ENCODE data around the gene KIRREL3.

Gene KIRREL3

DNA sequence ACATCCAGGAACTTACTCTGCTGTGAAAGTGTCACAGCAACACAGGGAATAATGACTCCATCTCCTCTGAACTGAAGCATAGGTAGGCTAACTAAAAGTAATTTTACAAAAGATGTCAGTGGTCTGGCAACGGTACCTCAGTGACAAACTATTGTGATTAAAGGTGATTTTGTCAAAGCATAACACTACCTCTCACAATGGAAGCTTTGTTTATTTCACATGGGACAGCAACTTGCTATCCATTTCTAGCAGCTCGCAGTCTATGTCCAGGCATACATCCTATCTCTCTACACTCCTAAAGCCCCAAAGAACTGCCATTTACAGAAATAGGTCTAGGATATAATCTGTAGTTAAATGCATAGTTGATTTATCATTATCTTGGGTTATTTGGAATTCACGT lies 163.0 kb downstream of the KIRREL3 start:
- FAIRE-seq = no peak

DNA sequence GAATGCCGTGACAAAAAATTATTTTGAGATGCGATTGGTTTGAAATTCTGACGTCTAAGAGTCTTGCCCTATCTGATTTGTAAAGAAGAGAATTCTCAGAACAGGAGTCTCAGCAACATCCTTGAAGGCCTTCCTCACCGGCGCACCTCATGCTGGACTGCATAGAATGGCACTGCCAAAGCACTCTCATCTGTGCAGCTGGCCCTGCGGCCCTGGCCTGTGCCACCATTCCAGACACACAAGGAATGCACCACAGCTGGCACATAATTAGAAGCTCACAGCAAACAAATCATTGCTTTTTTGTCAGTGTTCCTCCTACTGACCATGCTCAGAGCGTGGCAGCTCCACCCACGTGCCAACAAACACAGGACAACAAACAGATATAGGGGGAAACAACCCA lies 166.0 kb downstream of the KIRREL3 start:
- DNase-seq (ENCODE audit: low spot score) (no peak), FAIRE-seq (no peak)

More for the DNA sequence above, 163.0 kb downstream of the KIRREL3 start:
- DNase-seq (ENCODE audit: low spot score) = no peak

DNA sequence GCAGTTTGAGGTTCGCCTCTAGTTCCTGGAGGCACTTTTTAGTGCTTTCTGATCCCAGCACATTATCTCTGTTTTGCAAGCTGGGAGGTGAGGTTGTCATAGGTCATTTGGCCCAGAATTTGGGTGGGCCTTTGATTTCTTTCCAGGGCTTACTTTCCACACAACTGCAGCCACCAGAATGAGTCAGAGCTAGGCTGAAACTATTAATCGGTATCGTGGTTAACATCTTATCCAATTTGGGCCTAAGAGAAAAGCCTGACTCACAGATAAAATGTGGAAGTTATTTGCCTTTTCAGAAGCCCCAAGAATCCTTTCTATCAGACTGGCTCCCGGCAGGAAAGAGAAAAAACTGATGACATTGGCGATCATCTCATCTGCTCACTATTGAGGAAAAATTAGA lies 166.4 kb downstream of the KIRREL3 start:
- DNase-seq (ENCODE audit: low spot score) = peak; percentile 73

GRCh38 chr11:126833065-126833464 lies 167.5 kb downstream of the KIRREL3 start:
- DNase-seq (ENCODE audit: low spot score) (no peak), FAIRE-seq (no peak)

More for the DNA sequence above, 166.4 kb downstream of the KIRREL3 start:
- peak; percentile 95 for FAIRE-seq

- DNase-seq (ENCODE audit: low spot score) (no peak), FAIRE-seq (no peak)
These were observed 168.2 kb downstream of the KIRREL3 start for GRCh38 chr11:126832387-126832786.

GRCh38 chr11:126830216-126830806 lies 170.3 kb downstream of the KIRREL3 start:
- FAIRE-seq = no peak

GRCh38 chr11:126829716-126830115 lies 170.9 kb downstream of the KIRREL3 start:
- no peak for FAIRE-seq
- no peak for DNase-seq (ENCODE audit: low spot score)

More at GRCh38 chr11:126830216-126830806, 170.3 kb downstream of the KIRREL3 start:
- DNase-seq (ENCODE audit: low spot score) = no peak

DNA sequence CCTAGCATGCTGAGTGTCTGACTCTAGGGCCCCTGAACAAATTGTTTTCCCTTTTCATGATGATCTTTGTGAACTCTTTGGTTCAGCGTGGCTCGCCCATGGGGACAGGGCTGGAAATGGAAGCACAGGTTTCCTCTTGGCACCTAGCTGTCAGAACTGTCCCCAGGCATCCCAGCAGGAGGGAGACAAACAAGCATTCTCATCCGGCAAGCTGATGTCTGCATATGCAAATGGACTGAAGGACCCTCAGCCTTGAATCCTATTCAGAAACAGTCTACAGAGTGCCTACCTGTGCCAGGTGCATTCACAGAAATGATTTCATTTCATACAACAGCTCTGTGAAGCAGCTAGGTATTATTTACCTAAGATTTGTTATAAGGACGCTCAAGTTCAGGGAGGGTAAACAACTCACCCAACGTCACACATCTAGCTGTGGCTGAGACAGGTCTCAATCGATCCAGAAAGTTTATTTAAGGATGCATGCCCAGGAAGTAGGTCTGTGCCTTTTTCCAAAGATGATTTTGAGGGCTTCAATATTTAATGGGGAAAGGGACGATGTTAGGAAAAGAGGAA lies 176.4 kb downstream of the KIRREL3 start:
- FAIRE-seq (no peak), DNase-seq (ENCODE audit: low spot score) (no peak)

DNA sequence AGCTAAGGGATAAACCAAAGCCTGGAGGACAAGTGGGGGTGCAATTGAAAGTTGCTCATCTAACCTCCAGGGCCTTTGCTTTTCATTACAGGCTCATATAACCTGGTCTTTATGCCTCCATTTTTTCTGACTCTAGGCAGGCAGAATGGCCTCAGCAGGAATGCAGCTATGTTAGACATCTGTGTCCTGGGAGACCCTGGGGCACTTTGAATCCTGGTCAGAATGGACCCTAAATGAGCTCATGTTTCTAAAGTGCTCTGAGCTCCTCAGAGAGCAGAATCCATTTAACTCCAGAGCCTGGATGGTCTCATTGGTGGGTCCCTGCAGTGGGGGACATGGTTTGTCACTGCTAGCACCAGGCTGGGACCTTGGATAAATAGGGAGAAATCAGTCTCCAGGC lies 177.3 kb downstream of the KIRREL3 start:
- DNase-seq (ENCODE audit: low spot score) (no peak), FAIRE-seq (no peak)

GRCh38 chr11:126821827-126822226 lies 178.7 kb downstream of the KIRREL3 start:
- no peak for FAIRE-seq
- no peak for DNase-seq (ENCODE audit: low spot score)

DNA sequence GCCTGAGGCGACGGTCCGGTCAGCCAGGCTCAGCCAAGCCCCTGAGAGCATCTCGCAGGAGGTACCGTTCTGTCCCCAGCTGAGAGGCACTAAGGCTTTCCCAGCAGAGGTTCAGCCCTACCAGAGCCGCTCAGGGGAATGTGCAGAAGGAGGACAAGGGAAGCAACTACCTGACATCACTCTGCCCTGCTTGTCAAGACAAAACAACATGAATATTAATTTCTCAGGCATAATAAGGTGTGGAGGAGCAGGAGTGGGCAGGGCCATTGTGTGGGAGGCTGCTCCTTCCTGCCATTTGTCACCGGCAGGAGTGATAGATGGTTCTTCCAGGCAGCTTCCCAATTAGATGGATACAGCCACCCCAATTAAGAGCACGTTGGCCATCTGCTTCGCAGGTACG lies 181.4 kb downstream of the KIRREL3 start:
- FAIRE-seq = no peak
- no peak for DNase-seq (ENCODE audit: low spot score)

GRCh38 chr11:126817523-126818450 lies 182.8 kb downstream of the KIRREL3 start:
- DNase-seq (ENCODE audit: low spot score) = no peak
- no peak for FAIRE-seq

DNA sequence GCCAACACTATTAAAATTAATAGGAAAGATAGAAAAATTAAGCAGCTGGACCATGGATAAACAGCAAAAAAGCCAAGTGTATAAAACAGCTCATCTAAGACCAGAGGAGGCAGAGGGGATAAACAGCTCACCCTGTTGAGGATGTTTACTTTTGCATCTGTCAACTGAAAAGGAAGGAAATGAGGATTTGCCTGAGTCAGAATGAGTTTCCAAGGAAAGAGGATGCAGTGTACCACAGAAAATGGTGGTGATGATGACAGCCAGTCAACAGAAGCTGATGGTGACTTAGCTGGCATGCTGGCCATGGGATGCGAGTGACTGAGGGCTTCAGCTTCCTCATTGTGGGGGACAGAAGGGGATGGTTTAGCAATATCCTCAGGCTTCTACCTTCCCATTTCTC lies 183.5 kb downstream of the KIRREL3 start:
- peak; percentile 25 for DNase-seq (ENCODE audit: low spot score)
- no peak for FAIRE-seq

DNA sequence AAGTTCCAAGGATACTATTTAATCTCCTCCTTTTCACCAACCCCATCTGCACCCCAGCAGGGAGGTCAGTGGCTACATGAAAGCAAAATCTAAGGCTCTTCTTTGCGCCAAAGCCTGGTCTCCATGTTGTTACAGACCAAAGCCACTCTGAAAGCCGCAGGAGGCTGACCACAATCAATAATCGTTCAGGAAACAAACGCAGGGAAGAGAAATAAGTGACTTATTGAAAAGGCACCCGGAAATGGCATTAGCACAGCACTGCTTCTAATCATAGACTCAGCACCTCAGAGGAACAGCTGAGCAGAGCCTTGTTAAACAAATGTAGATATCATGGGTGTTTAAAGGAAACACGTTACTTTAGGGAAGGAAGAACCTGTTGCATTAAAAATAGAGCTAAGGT lies 183.9 kb downstream of the KIRREL3 start:
- DNase-seq (ENCODE audit: low spot score) (no peak), FAIRE-seq (no peak)

- peak; percentile 62 for DNase-seq (ENCODE audit: low spot score)
- FAIRE-seq = no peak
These were observed 185.5 kb downstream of the KIRREL3 start for GRCh38 chr11:126815111-126815510.

DNA sequence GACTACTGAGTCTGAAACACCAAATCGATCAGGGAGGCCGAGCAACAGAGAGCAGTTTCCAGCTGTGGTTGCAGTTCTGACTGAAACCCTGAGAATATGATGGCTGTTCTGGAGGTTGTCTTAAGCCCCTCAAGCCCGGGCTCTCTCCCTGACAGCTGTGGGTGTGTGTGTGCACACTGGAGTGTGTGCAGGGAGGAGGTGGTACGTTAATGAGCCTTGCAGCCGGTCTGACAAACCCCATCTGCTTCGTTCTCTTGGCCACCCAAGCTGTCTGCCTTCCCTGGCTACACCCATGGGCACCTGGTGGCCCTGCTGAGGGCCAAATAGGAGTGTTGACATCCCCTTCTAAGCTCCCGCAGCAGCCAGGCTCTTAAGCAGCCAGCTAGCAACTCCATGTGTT lies 189.8 kb downstream of the KIRREL3 start:
- no peak for FAIRE-seq
- no peak for DNase-seq (ENCODE audit: low spot score)

DNA sequence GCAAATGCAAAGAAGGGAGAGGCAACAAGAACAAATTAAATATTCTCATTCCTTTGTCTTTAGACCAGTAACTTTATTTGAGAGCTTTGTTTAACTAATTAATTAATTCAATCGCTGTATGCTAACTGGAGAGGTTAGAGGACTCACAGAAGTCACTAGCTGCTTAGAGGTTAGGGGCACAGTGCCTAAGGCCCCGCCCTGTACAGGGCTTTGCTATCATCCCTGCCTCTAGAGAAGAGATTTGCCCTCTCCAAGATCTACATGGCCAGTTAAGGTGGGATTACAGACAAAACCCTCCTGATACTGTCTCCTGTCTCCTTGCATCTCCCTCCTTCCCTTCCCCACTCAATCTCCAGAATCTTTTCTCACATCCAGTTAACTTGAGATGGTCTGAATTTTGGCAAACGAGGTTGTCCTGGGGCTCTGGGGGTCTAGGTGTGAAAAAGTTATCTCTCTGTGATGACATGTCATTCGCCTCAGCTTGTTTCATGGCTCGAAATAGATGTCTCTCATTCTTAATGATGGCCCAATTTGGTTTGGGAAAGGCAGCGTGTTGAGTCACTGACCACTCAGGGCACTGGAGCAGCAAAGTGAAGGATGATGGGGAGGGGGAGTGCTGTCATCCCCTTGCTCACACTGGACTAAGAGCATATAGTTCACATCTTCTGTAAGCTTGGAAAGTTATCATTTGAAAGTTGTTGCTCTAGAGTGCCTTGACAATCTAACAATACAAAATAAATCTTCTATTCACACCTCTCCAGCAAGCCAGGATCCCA lies 190.9 kb downstream of the KIRREL3 start:
- DNase-seq (ENCODE audit: low spot score) (no peak), FAIRE-seq (no peak)

- DNase-seq (ENCODE audit: low spot score) (no peak), FAIRE-seq (no peak)
These were observed 191.7 kb downstream of the KIRREL3 start for GRCh38 chr11:126808836-126809235.

DNA sequence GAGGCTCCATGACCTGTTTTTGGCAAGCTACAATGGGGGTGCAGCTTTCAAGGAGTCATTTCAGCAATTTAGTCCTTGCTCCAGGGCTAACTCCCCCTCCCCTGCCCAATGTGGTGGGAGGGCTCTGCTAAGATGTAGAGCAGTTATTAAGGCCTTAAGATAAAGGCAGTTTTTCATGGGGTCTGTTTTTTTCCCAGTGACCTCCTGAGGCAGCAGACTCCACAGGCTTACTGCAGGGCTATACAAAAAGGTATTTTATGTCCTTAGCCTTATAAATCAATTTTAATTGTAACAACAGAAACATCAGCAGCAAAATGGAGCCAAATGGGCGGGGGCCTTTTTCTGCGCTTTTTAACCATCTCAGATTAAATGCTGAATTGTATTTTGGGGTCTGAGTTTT lies 192.3 kb downstream of the KIRREL3 start:
- no peak for FAIRE-seq
- no peak for DNase-seq (ENCODE audit: low spot score)

DNA sequence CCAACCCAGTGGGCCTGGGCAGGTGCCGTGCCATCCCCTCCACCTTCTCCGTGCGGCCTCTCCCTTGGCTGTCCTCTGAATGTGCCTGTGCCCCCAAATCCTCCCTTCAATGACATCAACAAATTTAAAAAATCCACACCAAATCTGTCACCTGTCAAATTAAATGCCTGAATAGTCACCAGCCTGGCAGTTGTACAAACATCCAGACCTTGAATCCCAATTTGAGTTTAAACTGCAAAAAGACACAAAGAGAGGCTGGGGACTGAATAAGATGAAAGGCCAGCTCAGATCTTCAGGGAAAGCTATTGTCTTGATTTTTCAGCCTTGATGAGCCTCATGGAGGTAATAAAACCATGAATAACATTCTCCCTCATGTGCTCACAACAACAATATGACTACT lies 194.7 kb downstream of the KIRREL3 start:
- FAIRE-seq = no peak

DNA sequence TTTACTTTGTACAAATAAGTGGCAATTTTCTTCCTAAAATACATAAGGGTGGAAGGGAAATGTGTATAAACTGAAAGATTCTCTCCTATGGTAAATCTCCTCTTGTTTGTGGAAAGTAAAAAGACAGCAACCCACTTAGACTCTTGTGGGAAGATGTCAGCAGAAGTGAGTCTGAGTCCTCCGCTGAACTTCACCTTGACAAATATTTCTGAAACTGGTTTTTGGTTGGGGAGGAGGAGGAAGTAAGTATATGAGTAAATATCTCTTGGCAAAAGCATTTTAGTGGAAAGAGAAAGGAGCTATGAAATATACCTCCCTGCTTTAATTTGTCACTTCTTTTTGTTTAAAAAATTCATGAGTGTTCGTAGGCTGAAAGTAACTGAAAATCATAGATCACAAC lies 196.2 kb downstream of the KIRREL3 start:
- no peak for DNase-seq (ENCODE audit: low spot score)
- FAIRE-seq = no peak

More for the DNA sequence above, 194.7 kb downstream of the KIRREL3 start:
- no peak for DNase-seq (ENCODE audit: low spot score)

DNA sequence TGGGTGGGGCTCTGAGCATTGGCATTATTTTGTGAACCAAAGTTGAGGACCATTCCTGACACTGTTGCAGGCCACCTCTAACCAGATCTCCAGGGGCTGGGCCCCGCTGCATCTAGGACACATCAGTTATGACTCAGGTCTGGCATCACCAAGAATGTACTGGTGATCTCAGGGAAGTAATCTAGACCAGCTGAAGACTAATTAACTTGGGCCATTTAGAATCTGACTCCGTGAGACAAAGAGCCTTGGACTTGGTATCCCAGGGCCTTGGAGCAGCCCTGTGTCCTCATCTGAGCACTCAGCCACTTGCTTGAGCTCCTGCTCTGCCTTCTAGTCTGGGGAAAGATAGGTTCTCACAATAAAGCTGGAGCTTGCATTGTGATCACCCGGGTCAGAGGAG lies 200.6 kb downstream of the KIRREL3 start:
- FAIRE-seq = no peak
- peak; percentile 30 for DNase-seq (ENCODE audit: low spot score)

Measured in RCC 7860 (cell line).